ENCODE measurements around the gene SEZ6L2. TPM values are rescaled to one million over a fixed set of nuclear protein-coding genes. Genes with fewer than 3 reads are reported as not detected.

The SEZ6L2 gene
- total and polyA plus RNA-seq, 2 donors = 1.5 to 7.7 TPM

DNA sequence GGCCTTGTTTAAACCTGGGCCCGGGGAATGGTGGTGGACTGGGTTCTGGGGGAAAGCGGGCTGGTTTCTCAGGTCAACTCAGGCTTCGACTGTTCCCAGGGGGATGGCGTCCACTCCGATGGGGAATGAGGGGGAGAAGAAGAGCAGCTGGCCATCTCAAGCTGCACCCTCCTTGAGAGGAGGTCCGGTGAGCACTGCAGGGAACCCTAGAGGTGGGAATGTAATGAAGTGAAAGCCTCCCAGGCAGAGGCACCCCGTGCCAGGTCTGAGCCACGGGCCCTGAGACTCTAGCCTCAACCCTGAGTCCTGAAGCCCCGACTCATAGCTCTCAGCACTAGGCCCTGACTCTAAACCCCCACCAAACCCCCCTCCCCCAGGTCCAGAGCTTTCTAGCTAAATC is 35.1 kb downstream of the SEZ6L2 start:
- Histone ChIP-seq H3K27ac (ENCODE audit: low read depth) (no peak overlapping the region), H3K4me3 (ENCODE audit: low read depth, low read length) (no peak overlapping the region), H3K36me3 (ENCODE audit: insufficient read depth) (no peaks in the 10 kb centered on the region), H3K4me1 (ENCODE audit: insufficient read depth) (peaks cover 3% of the 10 kb centered on the region)
- no peak for DNase-seq (ENCODE audit: extremely low spot score)
- WGBS = 80% methylated on average over 9 of the region's 9 CpGs

DNA sequence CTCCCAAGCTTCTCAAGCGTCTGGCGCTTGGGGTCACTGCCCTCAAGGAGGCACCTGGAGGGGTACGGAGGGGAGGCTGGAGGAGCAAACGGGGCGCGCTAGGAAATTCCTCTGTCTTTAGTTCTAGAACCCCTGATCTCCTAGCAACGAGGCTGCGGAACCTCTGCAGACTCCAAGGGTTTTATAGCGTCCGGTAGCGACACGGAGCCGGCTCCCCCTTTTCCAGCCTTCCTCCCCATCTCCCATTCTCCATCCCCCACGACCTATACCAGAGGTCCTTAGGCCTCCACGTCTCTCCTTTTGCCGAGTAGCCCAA is 35.7 kb downstream of the SEZ6L2 start:
- Histone ChIP-seq H3K4me1 (ENCODE audit: insufficient read depth) (peaks cover 3% of the 10 kb centered on the region), H3K4me3 (ENCODE audit: low read depth, low read length) (no peak overlapping the region), H3K27ac (ENCODE audit: low read depth) (no peak overlapping the region), H3K36me3 (ENCODE audit: insufficient read depth) (no peaks in the 10 kb centered on the region)
- 23% methylated on average over 16 of the region's 16 CpGs for WGBS
- no peak for DNase-seq (ENCODE audit: extremely low spot score)

DNA sequence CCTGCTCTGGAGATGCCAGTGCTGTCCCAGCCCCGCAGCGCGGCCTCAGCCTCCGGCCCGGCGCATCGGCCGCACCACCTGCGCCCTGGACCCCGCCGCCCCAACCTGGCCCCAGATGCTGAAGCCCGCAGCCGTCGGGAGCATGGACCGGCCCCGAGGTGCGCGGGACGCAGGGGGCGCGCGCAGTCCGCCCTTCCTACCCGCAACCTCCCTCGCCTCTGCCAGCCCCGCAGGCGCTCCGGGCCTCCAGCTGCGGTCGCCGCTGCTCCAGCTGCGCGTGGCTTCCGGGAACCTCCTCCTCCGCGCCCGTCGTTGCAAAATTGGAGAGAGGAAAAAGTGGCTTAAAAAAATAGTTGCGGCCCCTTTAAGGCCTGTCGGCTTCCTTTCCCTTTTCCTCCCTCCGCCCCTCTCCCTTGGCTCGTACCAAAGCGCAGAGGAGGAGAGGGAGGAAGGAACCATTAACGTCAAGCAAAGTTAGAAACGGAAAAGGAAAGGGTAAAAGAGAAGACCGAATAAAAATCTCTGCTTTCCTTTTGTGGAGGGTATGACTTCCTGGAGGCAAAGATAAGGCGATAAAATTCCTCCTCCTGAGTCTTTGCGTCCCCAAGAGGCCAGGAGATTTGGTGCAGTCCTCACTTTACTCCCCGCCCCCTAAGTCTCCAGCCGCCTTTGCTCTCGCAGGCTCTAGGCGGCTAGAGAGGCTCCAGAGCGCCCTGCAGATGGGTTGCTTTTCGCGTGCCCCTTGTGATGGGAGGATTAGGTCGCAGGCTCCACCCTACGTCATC is 36.3 kb downstream of the SEZ6L2 start, which contains the start of gene CDIPT:
TSS of gene CDIPT (minus strand) at position 343 of the 785 bp plus-strand sequence. CDS start 369 bp downstream, outside the sequence.
- H3K27ac ChIP-seq (ENCODE audit: low read depth) = peak within 1 kb of the TSS; percentile 69
- under 1% methylated on average over 57 of the region's 57 CpGs for WGBS

DNA sequence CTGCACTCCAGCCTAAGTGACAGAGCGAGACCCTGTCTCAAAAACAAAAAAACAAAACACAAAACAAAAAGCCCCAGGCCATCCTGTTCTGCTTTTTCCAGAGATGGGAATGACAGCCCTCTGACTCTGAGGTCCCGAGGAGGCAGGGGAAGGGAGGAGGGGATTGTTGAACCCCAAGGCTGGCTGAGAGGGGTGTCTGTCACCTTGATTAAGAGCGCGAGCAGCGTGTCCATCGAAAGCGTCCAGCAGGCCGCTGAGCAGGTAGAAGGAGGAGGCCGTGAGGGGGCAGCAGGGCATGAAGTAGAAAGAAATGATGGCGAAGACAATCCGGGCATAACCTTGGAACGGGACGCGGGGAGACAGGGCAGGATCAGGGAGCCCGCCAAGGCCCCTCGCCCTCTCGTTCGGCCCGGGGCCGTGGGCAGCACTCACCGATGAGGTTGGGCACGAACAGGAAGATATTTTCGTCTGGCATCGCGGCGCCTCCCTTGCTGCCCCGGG is 36.9 kb downstream of the SEZ6L2 start:
- Histone ChIP-seq H3K27ac (ENCODE audit: low read depth) (peak overlapping the region; percentile 69), H3K4me3 (ENCODE audit: low read depth, low read length) (peak overlapping the region; percentile 99), H3K4me1 (ENCODE audit: insufficient read depth) (peaks cover 3% of the 10 kb centered on the region), H3K36me3 (ENCODE audit: insufficient read depth) (peaks cover 3% of the 10 kb centered on the region)
- DNase-seq (ENCODE audit: extremely low spot score) = no peak
- WGBS = 1% methylated on average over 27 of the region's 27 CpGs

More for the DNA sequence above, 36.3 kb downstream of the SEZ6L2 start, which contains the start of gene CDIPT:
- Histone ChIP-seq H3K4me1 (ENCODE audit: insufficient read depth) (peaks cover 3% of the 10 kb centered on the region), H3K36me3 (ENCODE audit: insufficient read depth) (peaks cover 3% of the 10 kb centered on the region), H3K4me3 (ENCODE audit: low read depth, low read length) (peak within 1 kb of the TSS; percentile 99)
- peak; percentile 94 for DNase-seq (ENCODE audit: extremely low spot score)

DNA sequence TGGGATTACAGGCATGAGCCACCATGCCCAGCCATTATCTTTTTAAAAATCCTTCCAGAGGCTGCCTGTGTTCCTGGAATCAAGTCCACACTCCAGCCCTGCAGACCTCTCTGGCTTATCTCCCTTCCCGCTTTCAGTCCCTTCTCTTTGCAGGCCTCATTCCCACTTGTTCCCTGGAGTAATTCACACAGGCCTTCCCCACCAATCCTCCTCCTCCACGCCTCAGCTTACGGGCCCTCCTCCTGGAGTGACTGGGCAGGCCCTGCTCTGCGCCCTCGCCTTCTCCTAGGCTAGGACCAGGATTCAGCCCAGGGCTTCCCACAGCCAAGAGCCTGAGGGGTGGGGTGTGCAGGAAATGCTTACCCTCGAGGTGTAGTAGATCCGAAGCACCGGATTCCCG is 39.1 kb downstream of the SEZ6L2 start:
- Histone ChIP-seq H3K4me1 (ENCODE audit: insufficient read depth) (peaks cover 3% of the 10 kb centered on the region), H3K4me3 (ENCODE audit: low read depth, low read length) (no peak overlapping the region), H3K27ac (ENCODE audit: low read depth) (no peak overlapping the region), H3K36me3 (ENCODE audit: insufficient read depth) (peaks cover 3% of the 10 kb centered on the region)
- no peak for DNase-seq (ENCODE audit: extremely low spot score)
- WGBS = 88% methylated on average over 9 of the region's 9 CpGs

DNA sequence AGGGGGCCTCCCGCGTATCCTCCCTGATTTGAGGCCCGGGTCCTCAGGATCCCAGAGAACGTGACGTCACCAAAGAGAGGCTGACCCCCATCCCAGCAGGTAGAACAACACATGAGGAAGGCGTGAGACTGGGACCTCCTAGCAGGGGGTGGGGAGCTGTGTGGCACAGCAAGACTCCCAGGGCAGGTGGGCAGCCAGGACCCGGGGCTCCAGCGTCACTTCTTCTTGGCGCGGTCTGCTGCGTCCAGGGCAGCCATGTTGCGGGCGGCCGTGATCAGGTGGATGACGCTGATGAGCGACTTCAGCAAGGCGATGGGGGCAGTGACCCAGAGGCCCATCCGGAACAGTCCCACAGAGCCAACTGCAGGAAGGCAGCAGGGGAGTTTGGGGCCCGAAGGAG is 40.4 kb downstream of the SEZ6L2 start:
- H3K36me3 ChIP-seq (ENCODE audit: insufficient read depth) = peaks cover 3% of the 10 kb centered on the region
- DNase-seq (ENCODE audit: extremely low spot score) = no peak
- peaks cover 3% of the 10 kb centered on the region for H3K4me1 ChIP-seq (ENCODE audit: insufficient read depth)
- H3K27ac ChIP-seq (ENCODE audit: low read depth) = no peak overlapping the region
- H3K4me3 ChIP-seq (ENCODE audit: low read depth, low read length) = no peak overlapping the region
- WGBS = 92% methylated on average over 19 of the region's 19 CpGs

DNA sequence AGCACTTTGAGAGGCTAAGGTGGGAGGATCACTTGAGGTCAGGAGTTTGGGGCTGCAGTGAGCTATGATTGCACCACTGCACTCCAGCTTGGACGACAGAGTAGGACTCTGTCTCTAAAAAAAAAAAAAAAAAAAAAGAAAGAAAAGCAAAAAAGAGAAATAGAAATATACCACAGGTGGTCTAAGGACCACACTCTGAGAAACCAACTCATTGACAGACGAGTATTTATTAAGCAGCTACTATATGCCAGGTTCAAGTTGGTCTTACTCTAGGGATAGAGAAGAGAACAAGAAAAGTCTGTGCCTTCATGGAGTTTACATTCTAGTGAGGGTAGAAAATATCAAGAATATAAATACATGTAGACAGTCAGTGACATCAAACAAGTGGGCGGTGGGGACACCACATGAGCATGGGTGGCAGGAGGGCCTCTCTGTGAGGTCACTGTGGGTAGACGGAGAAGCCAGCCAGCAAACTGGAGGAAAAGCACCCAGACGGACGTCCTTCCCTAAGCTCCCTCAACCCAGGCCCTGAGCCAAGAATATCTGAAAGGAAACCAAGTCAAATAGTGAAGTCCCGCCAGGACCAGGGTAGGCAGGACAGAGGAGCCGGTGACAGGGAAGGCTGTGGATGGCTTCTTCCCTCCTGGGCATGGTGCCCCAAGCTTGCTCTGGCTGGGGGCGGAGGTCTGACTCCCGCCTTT is 41.1 kb downstream of the SEZ6L2 start:
- 75% methylated on average over 10 of the region's 10 CpGs for WGBS
- H3K4me1 ChIP-seq (ENCODE audit: insufficient read depth) = peaks cover 3% of the 10 kb centered on the region
- DNase-seq (ENCODE audit: extremely low spot score) = no peak
- H3K36me3 ChIP-seq (ENCODE audit: insufficient read depth) = peaks cover 3% of the 10 kb centered on the region
- no peak overlapping the region for H3K4me3 ChIP-seq (ENCODE audit: low read depth, low read length)
- H3K27ac ChIP-seq (ENCODE audit: low read depth) = no peak overlapping the region

DNA sequence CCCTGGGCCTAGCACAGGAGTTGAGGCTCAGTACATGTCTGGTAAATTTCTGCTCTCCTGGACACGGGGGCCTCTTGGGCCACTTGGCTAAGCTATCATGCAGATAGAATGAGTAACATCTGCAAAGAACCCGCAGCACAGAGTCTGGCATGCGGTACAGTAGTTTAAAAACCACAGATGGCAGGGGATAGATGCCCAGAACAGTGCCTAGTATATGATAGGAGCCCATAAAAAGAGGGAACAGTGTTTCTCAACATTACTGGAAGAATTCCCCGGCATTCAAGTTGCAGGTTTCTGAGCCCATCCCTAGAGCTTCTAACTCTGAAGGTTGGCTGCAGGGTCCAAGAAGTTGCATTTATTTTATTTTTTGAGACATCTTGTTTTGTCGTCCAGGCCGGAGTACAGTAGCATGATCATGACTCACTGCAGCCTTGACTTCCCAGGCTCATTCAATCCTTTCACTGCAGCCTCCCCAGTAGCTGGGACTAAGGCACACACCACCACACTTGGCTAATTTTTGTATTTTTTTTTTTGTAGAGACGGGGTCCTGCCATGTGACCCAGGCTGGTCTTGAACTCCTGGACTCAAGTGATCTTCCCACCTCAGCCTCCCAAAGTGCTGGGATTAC is 42.1 kb downstream of the SEZ6L2 start:
- H3K4me3 ChIP-seq (ENCODE audit: low read depth, low read length) = no peak overlapping the region
- H3K27ac ChIP-seq (ENCODE audit: low read depth) = no peak overlapping the region
- H3K4me1 ChIP-seq (ENCODE audit: insufficient read depth) = peaks cover 3% of the 10 kb centered on the region
- H3K36me3 ChIP-seq (ENCODE audit: insufficient read depth) = peaks cover 3% of the 10 kb centered on the region
- no peak for DNase-seq (ENCODE audit: extremely low spot score)
- 65% methylated on average over 7 of the region's 7 CpGs for WGBS

DNA sequence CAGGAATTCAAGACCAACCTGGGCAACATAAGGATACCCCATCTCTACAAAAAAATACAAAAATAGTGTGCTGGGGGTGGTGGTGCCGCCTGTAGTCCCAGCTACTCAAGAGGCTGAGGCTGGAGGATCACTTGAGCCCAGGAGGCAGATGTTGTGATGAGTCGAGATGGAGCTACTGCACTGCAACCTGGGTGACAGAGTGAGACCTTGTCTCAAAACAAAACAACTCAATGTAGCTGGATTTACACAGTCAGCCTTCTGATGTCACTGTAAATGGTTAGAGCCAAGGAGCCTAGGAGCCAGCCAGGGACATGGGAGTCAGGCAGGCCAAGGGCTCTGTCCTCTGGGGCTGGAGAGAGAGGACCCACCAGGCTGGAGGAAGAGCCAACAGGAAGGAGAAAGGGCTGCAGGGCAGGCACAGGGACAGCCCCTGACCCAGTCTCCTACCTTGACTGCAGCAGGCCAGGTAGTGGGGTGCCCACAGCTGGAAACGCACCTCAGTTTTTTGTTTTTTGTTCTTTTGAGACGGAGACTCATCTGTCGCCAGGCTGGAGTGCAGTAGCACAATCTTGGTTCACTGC is 44.7 kb downstream of the SEZ6L2 start:
- DNase-seq (ENCODE audit: extremely low spot score) = no peak
- no peaks in the 10 kb centered on the region for H3K4me1 ChIP-seq (ENCODE audit: insufficient read depth)
- 92% methylated on average over 5 of the region's 5 CpGs for WGBS
- peaks cover 3% of the 10 kb centered on the region for H3K36me3 ChIP-seq (ENCODE audit: insufficient read depth)
- no peak overlapping the region for H3K4me3 ChIP-seq (ENCODE audit: low read depth, low read length)
- H3K27ac ChIP-seq (ENCODE audit: low read depth) = no peak overlapping the region

DNA sequence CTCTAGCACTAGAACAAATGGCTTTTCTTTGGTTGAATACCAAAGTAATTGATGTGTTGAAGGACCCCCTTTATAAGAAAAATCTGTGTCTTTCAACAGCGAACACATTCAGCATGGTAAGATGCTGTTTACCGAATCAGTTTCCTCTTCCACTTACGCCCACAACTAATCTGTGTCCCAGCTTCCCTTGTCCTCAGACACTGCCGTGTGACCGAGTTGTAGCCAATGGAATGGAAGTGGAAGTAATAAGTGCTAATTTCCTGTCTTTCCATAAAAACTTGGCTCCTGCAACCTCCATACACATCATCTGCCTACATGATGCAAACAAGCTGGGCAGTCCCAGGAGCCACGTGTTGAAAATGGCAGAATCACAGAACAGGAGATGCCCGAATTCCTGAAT is 46.7 kb downstream of the SEZ6L2 start:
- Histone ChIP-seq H3K4me3 (ENCODE audit: low read depth, low read length) (no peak overlapping the region), H3K27ac (ENCODE audit: low read depth) (no peak overlapping the region), H3K36me3 (ENCODE audit: insufficient read depth) (peaks cover under 1% of the 10 kb centered on the region), H3K4me1 (ENCODE audit: insufficient read depth) (no peaks in the 10 kb centered on the region)
- DNase-seq (ENCODE audit: extremely low spot score) = no peak
- 38% methylated on average over 7 of the region's 7 CpGs for WGBS

DNA sequence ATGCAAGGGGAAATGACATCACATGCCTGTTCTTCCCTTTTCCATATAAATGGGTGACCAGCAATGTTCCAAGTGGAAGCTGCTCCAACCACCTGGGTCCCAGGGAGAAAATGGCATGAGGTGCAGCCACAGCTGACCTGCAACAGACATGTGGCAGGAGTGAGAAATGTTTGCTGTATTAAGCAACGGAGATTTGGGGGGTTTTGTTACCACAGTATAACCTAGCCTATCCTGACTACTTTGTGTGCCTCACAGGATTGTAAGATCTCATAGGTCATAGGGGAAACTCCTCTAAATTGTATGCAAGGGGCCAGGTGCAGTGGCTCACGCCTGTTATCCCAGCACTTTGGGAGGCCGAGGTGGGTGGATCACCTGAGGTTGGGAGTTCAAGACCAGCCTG is 48.4 kb downstream of the SEZ6L2 start:
- DNase-seq (ENCODE audit: extremely low spot score) = no peak
- Histone ChIP-seq H3K4me1 (ENCODE audit: insufficient read depth) (no peaks in the 10 kb centered on the region), H3K27ac (ENCODE audit: low read depth) (no peak overlapping the region), H3K4me3 (ENCODE audit: low read depth, low read length) (no peak overlapping the region), H3K36me3 (ENCODE audit: insufficient read depth) (peaks cover 6% of the 10 kb centered on the region)
- WGBS = 92% methylated on average over 3 of the region's 3 CpGs

DNA sequence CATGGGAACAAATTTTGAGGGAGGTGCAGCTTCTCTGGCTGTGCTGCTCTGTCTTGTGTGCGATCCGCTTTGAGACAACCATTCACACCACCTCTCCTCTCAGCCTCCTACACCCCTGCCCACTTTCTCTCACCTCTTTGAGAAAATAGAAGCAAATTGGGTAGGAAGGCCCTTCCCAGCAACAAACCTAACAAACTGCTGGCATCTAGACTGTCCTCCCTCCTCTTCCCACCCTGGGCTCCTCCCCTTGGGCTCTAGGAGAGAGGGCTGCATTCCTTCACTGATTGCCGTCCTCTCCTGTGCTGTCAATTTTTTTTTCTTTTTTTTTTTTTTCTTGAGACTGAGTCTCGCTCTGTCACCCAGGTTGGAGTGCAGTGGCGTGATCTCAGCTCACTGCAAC is 49.8 kb downstream of the SEZ6L2 start:
- WGBS = 43% methylated on average over 5 of the region's 5 CpGs
- Histone ChIP-seq H3K4me1 (ENCODE audit: insufficient read depth) (no peaks in the 10 kb centered on the region), H3K4me3 (ENCODE audit: low read depth, low read length) (no peak overlapping the region), H3K27ac (ENCODE audit: low read depth) (no peak overlapping the region), H3K36me3 (ENCODE audit: insufficient read depth) (peaks cover 7% of the 10 kb centered on the region)
- DNase-seq (ENCODE audit: extremely low spot score) = no peak

DNA sequence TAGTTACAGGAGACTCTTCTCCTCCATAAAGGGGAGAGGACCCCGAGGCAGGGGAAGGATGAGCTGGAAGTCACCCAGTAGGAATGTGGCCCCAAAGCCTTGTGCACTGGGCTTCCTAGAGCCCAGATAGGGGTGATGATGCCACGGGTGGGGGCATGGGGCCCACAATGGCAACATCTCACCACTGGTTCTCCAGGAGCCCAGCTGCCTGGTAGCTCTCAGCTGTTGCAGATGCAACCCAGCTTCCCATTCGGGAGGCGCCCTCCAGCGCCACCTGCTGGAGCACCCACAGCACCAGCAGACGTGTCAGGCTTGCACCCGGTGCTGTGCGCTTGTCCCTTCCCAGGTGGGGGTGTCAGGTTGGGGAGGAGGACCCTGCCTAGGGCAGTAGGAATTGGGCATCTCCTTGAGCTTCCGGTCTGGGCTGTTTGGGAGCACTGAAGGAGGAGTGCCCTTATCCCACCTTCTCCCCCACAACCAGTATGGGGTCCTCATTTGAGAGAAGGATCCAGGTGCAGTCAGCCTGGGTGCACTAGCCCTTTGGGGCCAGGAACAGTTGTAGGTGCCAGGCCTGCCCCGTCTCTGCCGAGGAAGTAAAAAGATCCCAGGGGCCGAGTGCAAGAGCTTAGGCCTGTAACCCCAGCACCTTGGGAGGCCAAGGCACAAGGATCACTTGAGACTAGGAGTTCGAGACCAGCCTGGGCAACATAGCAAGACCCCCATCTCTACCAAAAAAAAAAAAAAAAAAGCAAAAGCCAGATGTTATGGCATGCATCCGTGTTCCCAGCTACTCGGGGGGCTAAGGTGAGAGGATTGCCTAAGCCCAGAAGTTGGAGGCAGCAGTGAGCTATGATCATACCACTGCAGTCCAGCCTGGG is 50.7 kb downstream of the SEZ6L2 start:
- no peaks in the 10 kb centered on the region for H3K4me1 ChIP-seq (ENCODE audit: insufficient read depth)
- WGBS = 46% methylated on average over 15 of the region's 15 CpGs
- H3K4me3 ChIP-seq (ENCODE audit: low read depth, low read length) = no peak overlapping the region
- no peak overlapping the region for H3K27ac ChIP-seq (ENCODE audit: low read depth)
- no peak for DNase-seq (ENCODE audit: extremely low spot score)
- peaks cover 7% of the 10 kb centered on the region for H3K36me3 ChIP-seq (ENCODE audit: insufficient read depth)
